Upper lobe of left lung (tissue), 6 donors: ENCODE data around the gene NACC1. TPM values are rescaled to one million over a fixed set of nuclear protein-coding genes. Genes with fewer than 3 reads are reported as not detected.

ENCODE experiments used
- ATAC-seq, 2 donors: fragments of 200-7000 bp; cut with Tn5 transposase; one replicate each; pipeline ENCODE4 v1.9.1; 2022; ENCODE audit warnings: mild to moderate bottlenecking in 2 of 2, moderate library complexity in 2 of 2; ENCODE audit not compliant: low FRiP score in 2 of 2
- DNase-seq, 2 donors: peaks; one replicate each; pipeline ENCODE4 v3.0.0-alpha.2; 2019 to 2020
- H3K27ac ChIP-seq, 4 donors: fragments of 200-600 bp; sonication (generic); one replicate each; pipeline ENCODE4 v1.5.1; 2016 to 2019
- H3K27me3 ChIP-seq, 4 donors: fragments of 200-600 bp; sonication (generic); one replicate each; pipeline ENCODE4 v1.5.1; 2017 to 2019
- H3K36me3 ChIP-seq, 4 donors: fragments of 200-600 bp; sonication (generic); one replicate each; pipeline ENCODE4 v1.5.1; 2016 to 2019
- H3K4me1 ChIP-seq, 4 donors: fragments of 200-600 bp; sonication (generic); one replicate each; pipeline ENCODE4 v1.5.1; 2018 to 2019
- H3K4me3 ChIP-seq, 4 donors: fragments of 200-600 bp; sonication (generic); one replicate each; pipeline ENCODE4 v1.5.1; 2017 to 2019; ENCODE audit warnings: mild to moderate bottlenecking in 2 of 4, moderate library complexity in 1 of 4
- H3K9me3 ChIP-seq, 4 donors: fragments of 200-600 bp; sonication (generic); one replicate each; pipeline ENCODE4 v1.5.1; 2018 to 2019
- EP300 ChIP-seq, 4 donors: sonication (generic); formaldehyde crosslinking; IDR thresholded peaks; one replicate each; pipeline ENCODE4 v1.5.1; 2017; ENCODE audit warnings: antibody characterized with exemption in 4 of 4, control low read depth in 2 of 4
- POLR2A ChIP-seq, 4 donors: fragments of 450-650 bp; IDR thresholded peaks; one replicate each; pipeline ENCODE4 v1.5.1; 2016 to 2017; ENCODE audit warnings: antibody characterized with exemption in 4 of 4, mild to moderate bottlenecking in 2 of 4
- POLR2AphosphoS5 ChIP-seq, 2 donors: sonication (generic); formaldehyde crosslinking; IDR thresholded peaks; one replicate each; pipeline ENCODE4 v1.5.1; 2017; ENCODE audit warnings: antibody characterized with exemption in 2 of 2
- WGBS, 2 donors: methylation state at CpG; one replicate each; pipeline ENCODE4 v1.1.5; 2017 to 2018; 5-methylcytosine and 5-hydroxymethylcytosine counted together
- total RNA-seq, 6 donors: library from RNA; depleted of rRNA in 4 of 6; stranded (reverse); fragments of >200 nt in 4 of 6; gene quantifications; one replicate each; pipeline versions ENCODE4 v1.1.0 to v1.2.1, GENCODE V29; 2016 to 2021
- TF ChIP-seq, protein P1 (sequence below), 6 experiments: fragments of 450-650 bp in 4 of 6; fragments of 200-600 bp in 2 of 6; sonication (generic) in 2 of 6; IDR thresholded peaks; one replicate each; pipeline ENCODE4 v1.5.1; 2016 to 2019; ENCODE audit warnings: antibody characterized with exemption in 6 of 6
- donor health status: DM: no; HTN: no; CAD: no; lungs with moderate emphysema.
- donor health status: DM: no; HTN: yes; CAD: no; lungs with severe emphysema.

Gene NACC1
- total RNA-seq, 6 donors from 2014 or later, result 22.0 to 96.1 (median 55.7) TPM

DNA sequence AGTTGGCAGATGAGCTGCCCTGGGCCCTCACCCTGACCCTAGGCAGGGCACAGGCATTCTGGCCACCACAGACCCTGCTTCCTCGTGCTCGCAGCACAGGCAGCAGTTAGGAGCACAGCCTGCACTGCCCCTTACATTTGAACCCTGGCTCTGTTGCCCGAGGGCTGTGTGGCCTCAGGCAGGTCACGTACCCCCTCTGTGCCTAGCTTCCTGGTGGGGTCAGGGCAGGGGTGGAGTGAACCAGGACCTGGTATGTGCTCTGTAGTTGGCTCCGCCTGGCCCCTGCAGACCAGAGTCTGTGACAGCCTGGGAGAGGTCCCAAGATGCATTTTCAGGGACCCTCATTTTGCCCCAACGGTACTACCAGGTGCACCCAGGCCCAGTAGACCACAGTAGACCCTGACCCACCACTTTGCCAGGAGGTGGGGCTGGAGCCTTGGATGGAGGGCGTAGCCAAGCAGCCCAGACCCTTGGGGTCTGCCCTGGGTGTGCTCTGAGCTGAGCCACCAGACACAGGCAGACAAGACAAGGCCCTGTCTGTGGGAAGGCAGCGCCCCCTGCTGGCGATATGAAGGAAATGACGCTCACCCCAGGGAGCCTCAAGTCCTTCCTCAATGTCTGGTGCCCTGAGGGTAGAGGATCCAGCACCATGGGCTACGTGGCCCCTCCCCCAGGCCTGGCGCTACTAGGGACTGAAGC lies 24.5 kb upstream of the NACC1 start:
- ATAC-seq (peak; percentile 75 to 78), DNase-seq (peak in 1 of 2 donors; percentile 90)
- TF ChIP-seq POLR2A (IDR thresholded peaks at IDR 0.05), result no peak
- TF ChIP-seq POLR2AphosphoS5 (IDR thresholded peaks at IDR 0.05), result no peak
- TF ChIP-seq, protein P1, sequence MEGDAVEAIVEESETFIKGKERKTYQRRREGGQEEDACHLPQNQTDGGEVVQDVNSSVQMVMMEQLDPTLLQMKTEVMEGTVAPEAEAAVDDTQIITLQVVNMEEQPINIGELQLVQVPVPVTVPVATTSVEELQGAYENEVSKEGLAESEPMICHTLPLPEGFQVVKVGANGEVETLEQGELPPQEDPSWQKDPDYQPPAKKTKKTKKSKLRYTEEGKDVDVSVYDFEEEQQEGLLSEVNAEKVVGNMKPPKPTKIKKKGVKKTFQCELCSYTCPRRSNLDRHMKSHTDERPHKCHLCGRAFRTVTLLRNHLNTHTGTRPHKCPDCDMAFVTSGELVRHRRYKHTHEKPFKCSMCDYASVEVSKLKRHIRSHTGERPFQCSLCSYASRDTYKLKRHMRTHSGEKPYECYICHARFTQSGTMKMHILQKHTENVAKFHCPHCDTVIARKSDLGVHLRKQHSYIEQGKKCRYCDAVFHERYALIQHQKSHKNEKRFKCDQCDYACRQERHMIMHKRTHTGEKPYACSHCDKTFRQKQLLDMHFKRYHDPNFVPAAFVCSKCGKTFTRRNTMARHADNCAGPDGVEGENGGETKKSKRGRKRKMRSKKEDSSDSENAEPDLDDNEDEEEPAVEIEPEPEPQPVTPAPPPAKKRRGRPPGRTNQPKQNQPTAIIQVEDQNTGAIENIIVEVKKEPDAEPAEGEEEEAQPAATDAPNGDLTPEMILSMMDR (IDR thresholded peaks at IDR 0.05), result peak; percentile 94 to 98 (median 97)
- TF ChIP-seq EP300 (IDR thresholded peaks at IDR 0.05), result no peak
- Histone ChIP-seq H3K4me3 (no peak overlapping the region), H3K27me3 (no peaks in the 10 kb centered on the region), H3K9me3 (no peaks in the 10 kb centered on the region), H3K27ac (peak overlapping the region; percentile 36 to 98 (median 76)), H3K4me1 (peaks cover 55 to 83% (median 68%) of the 10 kb centered on the region in 4 donors), H3K36me3 (peaks cover 0 to 24% (median 14%) of the 10 kb centered on the region in 4 donors)
- 39 to 44% methylated on average over 4 to 12 of the region's 12 CpGs for WGBS, 2 donors

DNA sequence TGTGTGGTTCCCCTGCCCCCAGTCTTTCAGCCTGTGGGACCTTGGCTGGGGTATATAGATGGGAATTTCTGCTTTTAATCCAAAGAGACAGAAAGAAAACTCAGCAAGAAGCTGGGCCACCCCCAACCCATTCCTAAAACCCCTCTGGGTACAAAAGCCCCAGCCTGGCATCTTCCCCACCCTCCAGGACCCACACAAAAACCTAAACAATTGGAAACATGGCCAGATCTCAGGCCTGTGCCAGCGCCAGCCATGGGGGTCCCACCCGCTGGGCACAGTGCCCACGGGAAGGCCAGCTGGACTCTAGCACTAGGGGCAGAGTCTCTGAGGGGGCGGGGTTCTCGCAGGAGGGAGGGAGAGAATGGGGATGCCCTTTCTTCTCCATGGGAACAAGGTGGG lies 24.0 kb upstream of the NACC1 start:
- no peaks in the 10 kb centered on the region for H3K9me3 ChIP-seq
- H3K4me1 ChIP-seq, result peaks cover 60 to 89% (median 73%) of the 10 kb centered on the region in 4 donors
- TF ChIP-seq EP300 (IDR thresholded peaks at IDR 0.05), result no peak
- TF ChIP-seq, protein P1 (IDR thresholded peaks at IDR 0.05), result peak in 1 of 6 experiments; percentile 2
- H3K27ac ChIP-seq, result peak overlapping the region; percentile 7 to 98 (median 58)
- H3K36me3 ChIP-seq, result peaks cover 0 to 22% (median 12%) of the 10 kb centered on the region in 4 donors
- H3K4me3 ChIP-seq, result no peak overlapping the region
- WGBS, 2 donors, result 33 to 44% methylated on average over 3 to 5 of the region's 5 CpGs
- no peak for DNase-seq
- no peak for ATAC-seq
- no peaks in the 10 kb centered on the region for H3K27me3 ChIP-seq

DNA sequence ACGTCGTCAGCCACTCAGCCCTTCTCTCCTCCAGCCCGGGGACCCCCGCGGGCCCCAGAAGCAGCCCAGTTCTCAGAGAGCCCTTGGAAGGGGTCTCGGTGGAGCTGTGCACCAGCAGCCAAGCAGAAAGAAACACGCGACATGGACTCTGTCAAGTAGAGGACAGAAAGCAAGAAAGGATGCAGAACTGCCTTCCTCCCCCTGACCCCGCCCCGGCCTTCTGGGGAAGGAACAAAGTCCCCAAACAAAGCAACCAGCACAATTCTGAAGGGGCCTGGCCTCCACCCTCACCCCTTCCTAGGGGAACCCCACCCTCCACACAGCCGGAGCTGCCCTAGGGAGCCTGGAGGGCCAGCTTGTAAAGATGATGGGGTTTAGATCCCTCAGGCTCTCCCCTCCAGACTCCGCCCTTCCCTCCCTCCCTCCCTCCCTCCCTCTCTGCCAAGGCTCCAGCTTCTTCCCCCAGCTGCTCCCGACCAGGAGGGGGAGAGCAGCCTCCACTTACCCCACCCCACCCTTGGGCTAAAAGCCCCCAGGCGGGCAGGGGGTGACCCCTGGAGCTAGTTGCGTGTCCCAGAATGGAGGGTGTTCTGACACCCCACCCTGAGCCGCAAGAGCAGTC lies 23.2 kb upstream of the NACC1 start:
- Histone ChIP-seq H3K27me3 (no peaks in the 10 kb centered on the region), H3K36me3 (peaks cover 0 to 21% (median 10%) of the 10 kb centered on the region in 4 donors), H3K4me3 (peak overlapping the region in 3 of 4 donors; percentile 26 to 59 (median 37)), H3K27ac (peak overlapping the region; percentile 92 to 98 (median 95)), H3K9me3 (no peaks in the 10 kb centered on the region), H3K4me1 (peaks cover 66 to 97% (median 79%) of the 10 kb centered on the region in 4 donors)
- DNase-seq (no peak), ATAC-seq (no peak)
- 41 to 42% methylated on average over 12 to 15 of the region's 16 CpGs for WGBS, 2 donors
- TF ChIP-seq EP300 (IDR thresholded peaks at IDR 0.05) (no peak), POLR2AphosphoS5 (IDR thresholded peaks at IDR 0.05) (no peak), POLR2A (IDR thresholded peaks at IDR 0.05) (no peak)
- TF ChIP-seq, protein P1 (IDR thresholded peaks at IDR 0.05), result no peak

- no peaks in the 10 kb centered on the region for H3K27me3 ChIP-seq
- peaks cover 71 to 97% (median 83%) of the 10 kb centered on the region in 4 donors for H3K4me1 ChIP-seq
- peaks cover 0 to 16% (median 10%) of the 10 kb centered on the region in 4 donors for H3K36me3 ChIP-seq
- peak; percentile 44 to 88 for DNase-seq
- no peak for ATAC-seq
- peak overlapping the region in 3 of 4 donors; percentile 26 to 59 (median 37) for H3K4me3 ChIP-seq
- no peaks in the 10 kb centered on the region for H3K9me3 ChIP-seq
- TF ChIP-seq POLR2A (IDR thresholded peaks at IDR 0.05) (no peak), EP300 (IDR thresholded peaks at IDR 0.05) (no peak), POLR2AphosphoS5 (IDR thresholded peaks at IDR 0.05) (no peak)
- TF ChIP-seq, protein P1 (IDR thresholded peaks at IDR 0.05), result no peak
- WGBS, 2 donors, result 31 to 78% methylated on average over 12 to 14 of the region's 25 CpGs
- H3K27ac ChIP-seq, result peak overlapping the region; percentile 92 to 98 (median 95)
Observed at GRCh38 chr19:13095393-13095784, 22.7 kb upstream of the NACC1 start.
